ENCODE measurements around the gene PSD2.

The PSD2 gene

DNA sequence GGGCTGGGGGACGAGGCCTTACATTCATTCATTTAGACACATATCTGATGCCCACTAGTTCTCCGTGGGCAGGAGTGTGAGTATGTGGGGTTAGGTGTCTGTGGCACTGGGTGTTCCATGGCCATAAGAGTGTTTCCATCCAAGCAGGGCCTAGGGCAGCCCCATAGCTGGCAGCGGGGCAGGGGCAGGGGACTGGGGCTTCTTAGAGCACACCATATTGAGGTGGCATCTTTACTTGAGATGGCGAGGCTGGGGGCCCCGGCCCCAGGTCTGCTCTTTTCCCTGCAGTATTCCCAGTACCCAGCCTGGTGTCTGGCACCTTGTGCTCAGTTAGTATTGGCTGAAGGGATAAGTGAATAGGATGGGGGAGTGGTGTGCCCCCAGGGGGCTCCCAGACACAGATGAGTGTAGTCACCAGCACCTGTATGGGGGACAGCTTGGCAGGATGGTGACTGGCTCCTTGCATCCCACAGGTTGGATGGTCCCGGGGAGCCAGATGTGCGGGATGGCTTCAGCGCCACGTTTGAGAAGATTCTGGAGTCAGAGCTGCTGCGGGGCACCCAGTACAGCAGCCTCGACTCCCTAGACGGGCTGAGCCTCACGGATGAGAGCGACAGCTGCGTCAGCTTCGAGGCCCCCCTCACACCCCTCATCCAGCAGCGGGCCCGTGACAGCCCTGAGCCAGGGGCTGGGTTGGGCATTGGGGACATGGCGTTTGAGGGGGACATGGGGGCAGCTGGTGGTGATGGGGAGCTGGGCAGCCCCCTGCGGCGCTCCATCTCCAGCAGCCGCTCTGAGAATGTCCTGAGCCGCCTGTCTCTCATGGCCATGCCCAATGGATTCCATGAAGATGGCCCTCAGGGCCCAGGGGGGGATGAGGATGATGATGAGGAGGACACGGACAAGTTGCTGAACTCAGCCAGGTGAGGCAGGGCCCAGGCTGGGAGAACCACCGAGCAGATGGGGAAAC, 17.5 kb downstream of the PSD2 start:
- no peak for DNase-seq

DNA sequence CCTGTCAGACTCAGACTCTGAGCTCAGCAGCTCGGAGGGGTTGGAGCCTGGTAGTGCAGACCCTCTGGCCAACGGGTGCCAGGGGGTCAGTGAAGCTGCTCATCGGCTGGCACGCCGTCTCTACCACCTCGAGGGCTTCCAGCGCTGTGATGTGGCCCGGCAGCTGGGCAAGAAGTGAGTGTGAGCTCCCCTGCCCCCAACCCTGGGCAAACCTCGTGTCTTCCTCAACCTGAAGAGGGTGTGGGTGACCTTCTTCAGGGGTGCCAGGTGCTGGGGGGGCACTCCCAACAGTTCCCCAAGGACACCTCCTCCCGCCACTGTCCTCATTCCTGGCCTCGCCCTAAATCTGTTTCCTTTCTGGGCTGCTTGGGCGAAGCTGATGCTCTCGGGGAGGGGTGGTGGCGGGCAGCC, 18.6 kb downstream of the PSD2 start:
- no peak for DNase-seq

DNA sequence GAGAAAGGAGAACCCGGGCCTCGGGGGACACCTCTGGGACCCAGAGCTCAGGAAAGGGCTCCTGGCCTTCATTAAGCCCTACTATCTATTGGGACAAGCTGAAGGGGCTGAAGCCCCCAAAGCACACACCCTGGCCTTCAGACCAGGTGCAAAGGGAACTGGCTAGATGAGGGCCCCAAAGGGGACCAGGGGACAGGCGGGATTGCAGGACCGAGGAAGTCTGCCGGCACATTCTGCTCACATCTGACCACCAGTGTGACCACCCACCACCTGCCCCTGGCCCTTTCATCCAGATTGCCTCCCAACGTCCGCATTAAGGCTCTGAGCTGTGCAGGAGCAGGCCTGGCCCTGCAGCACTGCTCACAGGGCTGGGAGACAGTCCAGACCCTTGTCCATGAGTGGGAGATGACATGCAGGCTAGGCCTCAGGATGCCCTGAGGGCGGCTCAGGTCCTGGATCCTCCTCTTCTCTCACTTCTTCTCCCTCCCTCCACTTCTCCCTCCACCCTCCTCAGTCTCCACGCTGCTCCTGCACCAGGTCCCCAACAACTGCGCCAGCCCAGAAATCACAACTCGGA, 19.2 kb downstream of the PSD2 start:
- DNase-seq: no peak

DNA sequence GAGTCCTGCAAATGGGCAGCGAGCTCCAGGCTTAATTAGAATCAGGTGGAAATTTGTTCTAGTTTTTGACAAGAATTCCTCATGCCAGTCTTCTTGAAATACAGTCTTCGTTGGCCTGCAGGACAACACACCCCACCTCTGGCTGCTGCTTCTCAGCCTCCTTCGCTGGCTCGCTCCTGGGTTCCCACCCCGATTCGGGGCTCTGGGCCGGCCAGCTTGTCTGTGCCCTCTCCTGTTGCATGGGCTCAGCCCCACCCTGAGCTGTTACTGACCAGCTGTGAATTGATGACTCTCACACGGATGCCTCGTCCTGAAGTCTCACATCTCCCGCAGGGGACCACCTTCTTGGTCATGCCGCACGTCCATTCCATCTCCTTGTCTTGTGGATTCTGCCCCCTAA, 21.0 kb downstream of the PSD2 start:
- DNase-seq: no peak

DNA sequence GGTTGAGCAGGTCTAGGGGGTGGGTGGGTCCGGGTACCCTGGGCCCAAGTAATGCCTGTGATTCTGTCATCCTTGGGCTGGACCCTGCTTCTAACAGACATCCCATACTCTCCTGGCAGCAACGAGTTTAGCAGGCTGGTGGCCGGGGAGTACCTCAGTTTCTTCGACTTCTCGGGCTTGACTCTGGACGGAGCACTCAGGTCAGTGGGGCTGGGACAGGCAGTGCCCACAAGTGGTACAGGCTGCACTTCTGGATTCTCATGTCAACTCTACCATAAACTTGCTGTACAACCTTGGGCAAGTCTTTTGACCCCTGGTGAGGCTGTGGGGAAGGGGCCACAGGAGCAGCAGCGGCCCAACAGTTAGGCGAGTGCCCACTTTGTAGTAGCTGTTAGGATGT, 21.8 kb downstream of the PSD2 start:
- no peak for DNase-seq

DNA sequence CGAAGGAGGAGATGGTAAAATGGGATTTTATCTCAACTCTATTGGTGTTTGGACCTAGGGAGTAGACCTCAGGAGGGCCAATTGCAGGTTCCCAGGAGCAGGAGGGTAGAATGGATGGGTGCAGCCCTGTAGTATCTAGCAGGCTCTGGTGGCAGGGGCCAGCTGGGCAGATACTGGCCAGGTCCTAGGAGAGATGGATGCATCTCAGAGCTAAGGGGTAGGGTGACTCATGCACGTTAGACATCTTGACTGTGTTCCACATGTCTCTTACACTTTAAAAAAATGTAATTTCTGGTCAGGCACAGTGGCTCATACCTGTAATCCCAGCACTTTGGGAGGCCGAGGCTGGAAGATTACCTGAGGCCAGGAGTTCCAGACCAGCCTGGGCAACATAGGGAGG, 22.4 kb downstream of the PSD2 start:
- no peak for DNase-seq

DNA sequence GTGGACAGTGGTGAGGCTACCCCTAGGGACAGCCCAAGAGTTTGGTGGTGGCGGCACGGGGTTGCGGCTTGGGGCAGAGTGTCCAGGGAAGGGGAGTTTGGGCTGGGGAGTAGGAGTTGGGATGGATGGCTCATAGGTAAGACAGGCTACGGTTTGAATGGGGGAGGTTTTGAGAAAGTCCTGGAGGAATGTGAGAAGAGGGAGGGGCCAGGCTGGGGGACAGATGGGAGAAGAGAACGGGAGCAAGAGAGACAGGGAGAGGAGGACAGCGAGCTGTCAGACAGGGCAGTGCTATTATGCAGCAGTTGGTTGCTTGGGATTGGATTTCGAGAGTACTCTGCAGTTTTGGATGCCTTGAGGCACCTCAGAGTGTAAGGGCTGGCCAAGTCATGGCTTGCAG, 24.5 kb downstream of the PSD2 start:
- no peak for DNase-seq

DNA sequence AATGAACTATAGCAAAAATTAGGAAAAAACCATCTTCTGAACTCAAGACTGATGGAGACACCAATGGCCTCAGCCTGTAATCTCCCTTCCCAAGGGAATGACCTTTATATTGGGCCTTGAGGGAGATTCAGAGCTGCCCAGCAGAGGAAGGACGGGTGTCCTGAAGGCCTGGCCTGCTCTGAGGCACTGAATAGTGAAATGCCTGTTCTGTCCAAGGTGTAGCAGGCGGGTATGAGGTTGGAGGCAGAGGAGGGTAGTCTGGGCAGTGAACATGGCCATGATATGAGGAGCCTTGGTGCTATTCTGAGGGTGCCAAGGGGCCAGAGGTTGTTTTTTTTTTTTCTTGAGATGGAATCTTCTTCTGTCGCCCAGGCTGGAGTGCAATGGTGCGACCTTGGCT, 25.0 kb downstream of the PSD2 start:
- DNase-seq: no peak

DNA sequence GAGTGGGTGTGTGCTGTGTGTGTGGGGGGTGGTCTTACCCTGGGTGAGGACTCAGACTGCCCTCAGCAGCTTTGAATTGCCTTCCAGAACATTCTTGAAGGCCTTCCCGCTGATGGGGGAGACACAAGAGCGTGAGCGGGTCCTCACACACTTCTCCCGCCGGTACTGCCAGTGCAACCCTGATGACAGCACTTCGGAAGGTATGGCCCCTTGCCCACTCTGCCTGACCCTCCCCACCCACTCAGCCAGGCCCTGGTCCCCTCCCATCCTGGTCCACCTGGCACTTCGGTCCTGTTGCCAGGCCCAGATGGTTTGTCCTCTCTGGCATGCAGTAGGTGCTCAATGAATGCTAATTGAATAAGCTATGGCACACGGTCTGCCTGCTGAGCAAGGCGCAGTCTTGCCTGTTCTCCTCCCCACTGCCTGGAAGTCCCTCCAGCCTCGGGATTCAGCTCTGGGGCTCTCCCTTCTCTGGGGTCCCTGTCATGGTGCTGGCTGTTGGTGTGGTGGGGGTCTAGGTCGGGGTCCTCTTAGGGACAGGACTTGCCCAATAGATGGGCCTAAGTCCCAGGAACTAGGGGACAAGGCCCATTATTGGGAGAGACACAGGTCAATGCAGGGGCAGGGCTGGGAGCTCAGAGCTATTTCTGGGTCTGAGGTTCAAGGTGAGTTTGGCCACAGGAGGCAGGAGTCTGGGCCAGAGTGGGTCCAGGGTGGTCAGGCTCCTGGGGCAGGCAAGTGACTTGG, 26.4 kb downstream of the PSD2 start:
- DNase-seq: no peak

DNA sequence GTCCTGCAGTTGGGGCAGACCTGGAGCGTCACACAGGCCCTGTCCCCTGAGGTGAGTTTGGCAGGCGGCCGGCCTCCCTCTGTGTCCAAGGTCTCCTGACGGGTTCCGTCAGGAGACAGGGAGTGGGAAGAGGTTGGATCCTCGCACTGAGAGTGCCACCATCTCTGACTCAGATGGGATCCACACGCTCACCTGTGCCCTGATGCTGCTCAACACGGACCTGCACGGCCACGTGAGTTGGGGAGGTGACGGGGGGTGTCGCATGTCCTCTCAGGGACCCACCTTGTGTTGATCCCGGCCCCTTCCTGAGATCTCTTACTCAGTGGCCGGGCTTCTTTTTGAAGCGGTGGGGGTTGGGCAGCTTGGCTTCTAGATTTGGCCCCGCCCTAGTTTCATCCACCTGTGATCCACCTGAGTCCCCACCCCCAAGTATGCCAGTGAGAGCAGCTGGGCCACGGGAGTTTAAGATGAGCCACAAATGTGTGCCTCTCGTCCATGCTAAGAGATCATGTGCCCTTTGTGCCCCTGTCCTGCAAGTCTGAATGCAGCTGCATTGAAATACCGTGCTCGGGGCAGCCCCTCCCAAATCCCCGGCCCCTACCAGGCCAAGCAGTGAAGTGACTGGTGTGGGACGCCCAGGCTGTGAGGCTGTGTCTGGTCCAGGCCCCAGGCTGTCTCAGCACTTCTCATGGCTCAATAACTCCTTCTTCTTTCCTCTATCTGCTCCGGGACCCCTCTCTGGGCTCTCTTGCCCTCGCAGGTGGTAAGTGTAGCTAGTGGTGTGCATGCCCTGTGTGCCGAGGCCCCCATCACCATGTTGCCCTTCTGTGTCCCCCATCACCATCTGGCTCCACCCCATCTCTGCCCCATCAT, 27.2 kb downstream of the PSD2 start:
- DNase-seq: no peak

DNA sequence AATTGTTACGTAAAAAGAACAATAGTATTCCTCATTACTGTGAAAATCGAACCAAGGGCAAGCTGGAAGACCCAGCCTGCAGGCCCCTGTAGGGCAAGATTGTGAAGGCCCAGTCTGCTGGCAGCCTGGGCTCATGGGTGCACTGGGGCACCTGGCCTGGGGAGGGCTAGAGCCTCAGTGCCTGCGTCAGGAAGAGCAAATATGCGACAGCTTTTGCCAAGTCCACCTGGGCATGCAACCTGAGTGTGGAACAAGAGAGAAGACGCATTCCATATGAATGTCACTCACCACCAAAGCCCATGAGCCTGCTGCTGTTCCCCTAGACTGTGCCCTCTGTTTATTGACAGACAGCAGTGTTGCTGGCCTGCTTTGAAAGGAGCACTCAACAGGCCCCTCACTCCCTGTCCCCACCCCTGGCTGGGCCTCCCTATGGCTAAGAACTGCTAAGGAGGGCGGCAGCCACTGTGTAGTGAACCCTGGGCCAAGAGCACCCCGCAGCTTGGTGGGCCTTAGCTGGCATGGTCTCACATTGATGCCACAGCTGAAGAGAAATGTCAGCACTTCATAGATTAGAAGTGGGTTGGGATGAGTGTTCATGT, 28.2 kb downstream of the PSD2 start:
- DNase-seq: no peak

DNA sequence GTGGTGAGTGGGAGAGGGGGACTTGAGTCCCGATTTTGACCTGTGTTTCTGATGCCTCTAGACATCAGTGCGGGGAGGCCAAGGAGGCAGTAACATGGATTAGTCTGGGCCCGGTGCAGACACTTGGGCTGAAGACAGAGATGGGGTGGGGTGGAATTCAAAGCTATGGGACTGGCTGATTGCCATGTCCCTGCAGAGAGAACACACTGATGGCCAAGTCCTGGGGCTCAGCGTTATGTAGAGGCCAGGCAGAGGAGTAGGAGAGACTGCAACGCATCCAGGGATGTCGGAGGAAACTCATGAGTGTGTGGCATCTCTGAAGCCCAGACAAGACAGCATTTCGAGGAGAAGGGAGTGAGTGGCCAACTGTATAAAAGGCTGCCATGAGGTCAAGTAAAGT, 30.1 kb downstream of the PSD2 start:
- no peak for DNase-seq

DNA sequence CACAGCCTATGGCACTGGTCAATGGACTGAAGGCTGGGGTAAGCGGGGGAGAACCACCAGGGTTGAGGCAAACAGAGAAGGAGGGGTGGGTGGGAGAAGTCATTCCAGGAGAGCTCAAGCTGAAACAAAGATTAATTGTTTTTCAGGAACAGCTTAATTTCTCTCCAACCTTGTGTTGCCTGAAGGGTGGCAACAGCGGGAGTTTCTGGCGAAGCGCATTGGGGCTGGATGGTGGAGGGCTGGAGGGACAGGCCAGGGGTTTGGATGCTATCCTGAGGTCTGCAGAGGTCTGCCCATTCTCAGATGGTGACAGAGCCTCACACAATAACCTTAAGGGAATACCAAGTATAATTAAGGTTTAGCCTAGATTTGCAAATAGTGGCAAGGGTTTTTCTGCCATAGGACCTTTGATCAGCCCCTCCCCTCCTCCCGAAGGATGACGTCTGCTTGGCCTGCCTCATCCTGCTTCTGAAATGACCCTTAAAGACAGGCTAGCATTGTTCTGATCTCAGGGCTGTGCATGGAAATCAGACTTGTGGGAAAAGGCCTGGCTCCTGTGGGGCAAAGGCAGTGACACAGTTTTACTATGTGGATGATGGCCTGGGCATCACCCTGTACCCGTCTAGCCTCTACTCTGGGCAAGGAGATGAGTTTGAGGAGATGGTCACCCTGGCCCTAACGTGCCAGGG, 32.7 kb downstream of the PSD2 start:
- DNase-seq: no peak

DNA sequence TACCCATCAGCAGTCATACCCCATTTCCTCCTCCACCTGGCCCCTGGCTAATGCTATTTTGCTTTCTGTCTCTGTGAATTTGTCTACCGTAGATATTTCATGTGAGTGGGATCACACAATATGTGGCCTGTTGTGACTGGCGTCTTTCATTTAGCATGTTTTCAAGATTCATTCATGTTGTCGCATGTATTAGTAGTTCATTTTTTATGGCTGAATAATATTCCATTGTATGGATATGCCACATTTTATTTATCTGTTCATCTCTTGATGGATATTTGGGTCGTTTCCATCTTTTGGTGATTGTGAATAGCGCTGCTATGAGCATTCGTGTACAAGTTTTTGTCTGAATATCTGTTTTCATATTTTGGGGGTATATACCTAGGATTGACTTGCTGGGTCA, 33.9 kb downstream of the PSD2 start:
- DNase-seq: no peak

DNA sequence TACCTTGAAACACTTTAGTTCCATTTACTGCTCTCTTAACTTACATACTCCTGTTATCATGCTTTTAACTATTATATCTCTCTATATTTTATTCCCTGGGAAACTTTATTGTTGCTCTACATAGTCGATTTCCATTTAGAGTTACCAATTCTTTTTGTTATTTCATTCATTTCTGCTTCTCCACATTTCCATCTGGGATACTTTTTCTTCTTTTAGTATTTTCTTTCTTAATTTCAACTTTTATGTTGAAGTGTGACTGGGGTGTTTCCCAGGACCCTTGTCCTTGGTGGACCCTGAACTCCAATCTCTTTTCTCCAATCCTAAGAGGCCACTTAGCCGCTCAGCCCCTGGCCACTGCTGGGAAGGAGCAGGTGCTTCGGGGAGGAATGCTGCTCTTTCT, 36.0 kb downstream of the PSD2 start:
- no peak for DNase-seq

DNA sequence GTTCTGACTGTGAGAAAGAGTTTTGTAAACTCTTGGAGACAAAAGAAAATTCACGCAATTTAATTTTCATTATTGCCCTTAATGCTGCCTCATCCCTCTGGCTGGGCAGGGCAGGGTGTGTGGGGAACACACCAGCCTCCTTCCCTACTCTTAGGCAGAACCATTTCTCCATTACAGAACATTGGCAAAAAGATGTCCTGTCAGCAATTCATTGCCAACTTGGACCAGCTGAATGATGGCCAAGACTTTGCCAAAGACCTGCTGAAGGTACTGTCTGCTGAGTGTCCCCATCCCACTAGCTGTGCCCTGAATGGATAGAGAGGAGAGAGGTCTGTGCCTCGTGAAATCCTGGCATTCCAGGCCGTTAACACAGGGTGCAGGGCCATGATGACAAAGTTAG, 37.9 kb downstream of the PSD2 start:
- DNase-seq: no peak

DNA sequence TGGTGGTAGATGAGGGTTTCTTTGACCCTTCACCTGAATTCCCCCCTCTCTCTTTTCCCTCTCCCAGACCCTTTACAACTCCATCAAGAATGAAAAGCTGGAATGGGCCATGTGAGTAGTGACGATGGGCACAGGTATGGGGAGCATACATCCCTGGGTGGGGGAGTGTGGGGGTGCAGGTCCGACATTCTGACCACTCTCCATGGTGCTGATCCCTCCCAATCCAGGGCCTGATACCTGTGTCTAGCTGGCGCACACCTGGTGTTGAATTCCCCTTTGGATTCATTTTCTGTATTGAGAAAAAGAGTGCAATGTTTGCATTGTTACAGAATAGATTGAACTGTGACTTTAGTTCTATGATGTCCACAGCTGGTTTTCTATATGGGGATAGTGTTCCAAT, 40.0 kb downstream of the PSD2 start:
- DNase-seq: no peak

DNA sequence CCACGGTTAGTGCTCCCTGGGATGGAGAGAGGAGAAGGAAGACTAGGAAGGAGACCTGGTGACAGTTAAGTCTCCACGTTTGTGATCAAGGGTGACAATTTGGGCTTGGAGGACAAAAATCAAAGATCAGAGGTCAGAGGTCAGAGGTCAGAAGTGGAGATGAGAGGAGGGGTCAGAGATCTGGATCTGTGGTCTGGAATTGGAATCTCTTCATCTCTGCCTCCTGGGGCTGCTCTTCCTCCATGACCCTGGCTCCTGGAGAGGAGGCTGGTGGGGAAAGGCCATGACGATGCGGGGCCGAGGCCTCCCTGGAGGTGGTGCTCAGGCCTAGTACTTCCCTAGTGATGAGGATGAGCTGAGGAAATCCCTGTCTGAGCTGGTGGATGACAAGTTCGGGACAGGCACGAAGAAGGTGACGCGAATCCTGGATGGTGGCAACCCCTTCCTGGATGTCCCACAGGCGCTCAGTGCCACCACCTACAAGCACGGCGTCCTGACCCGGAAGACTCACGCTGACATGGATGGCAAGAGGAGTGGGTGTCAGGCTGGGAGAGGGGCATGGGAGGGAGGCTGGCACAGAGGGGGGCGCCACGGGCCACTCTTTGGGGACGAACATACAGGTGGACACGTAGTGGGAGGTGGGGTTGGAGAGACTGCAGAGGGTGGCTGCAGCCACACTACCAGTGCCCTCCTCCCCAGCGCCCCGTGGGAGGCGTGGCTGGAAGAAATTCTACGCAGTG, 41.0 kb downstream of the PSD2 start:
- DNase-seq: no peak

DNA sequence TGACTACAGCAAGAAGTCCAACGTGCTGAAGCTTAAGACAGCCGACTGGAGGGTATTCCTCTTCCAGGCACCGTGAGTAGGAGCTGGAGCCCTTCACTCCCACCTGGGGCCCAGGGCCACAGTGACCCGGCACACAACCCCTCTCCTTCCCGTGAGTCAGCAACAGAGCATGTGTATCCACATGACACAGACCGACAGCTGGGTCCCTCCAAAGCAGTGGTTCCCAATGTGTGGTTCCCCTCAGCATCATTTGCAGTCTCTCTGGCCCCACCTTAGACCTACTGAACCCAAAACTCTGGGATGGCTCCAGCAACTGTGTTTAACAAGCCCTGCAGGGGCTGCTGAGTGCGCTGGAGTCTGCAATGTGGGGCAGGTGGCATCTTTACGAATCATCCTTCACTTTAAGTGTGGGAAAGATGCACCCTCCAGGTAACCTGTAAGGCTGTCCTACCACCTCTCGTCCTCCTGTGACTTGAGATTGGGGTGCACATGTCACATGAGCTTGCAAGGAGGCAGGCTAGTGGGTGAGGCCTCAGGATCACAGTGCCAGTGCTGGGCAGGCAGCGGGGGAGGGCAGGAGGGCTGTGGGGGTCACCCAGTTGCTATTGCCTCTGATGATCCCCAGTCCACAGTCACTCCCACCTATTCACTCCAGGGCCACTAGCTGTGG, 42.2 kb downstream of the PSD2 start:
- no peak for DNase-seq

DNA sequence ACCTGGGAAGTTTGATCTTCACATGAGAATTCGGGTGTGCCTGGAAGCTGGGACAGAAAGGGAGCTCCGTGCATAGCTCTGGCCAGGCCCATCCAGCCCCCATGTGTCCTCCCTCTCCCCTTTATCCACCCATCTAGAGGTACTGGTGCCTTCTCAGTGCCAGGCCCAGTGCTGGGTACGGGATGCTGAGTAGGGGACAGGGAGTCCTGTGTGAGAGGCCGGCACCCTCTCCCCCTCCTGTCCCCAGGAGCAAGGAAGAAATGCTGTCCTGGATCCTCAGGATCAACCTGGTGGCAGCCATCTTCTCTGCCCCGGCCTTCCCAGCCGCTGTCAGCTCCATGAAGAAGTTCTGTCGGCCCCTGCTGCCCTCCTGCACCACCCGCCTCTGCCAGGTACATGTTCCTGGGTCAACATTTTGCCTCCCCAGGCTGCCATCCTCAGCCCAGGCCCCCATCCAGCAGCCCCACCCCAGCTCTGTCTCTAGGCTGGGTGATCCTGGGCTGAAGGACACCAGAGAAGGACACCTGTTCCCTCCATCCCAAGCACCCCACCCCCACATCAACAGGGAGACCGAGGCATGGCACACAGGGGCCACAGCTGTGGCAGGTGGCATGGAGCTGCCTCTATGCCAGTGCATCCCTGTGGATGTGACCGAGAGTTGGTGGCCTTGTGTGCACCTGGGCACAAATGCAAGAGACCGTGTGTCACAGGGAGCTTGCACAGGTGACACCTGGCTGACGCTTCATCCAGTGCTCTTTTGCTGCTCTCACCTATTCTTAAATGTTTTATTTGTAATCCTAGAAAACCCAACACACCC, 43.0 kb downstream of the PSD2 start:
- no peak for DNase-seq
